Pancreas (tissue), 10 donors: ENCODE measurements around the gene PDE6G. TPM values are rescaled to one million over a fixed set of nuclear protein-coding genes. Genes with fewer than 3 reads are reported as not detected.
A peak's percentile ranks its signal among the peaks of the same experiment; 100 is the strongest.

Source experiments
- ATAC-seq, 4 donors: fragments of 200-7000 bp; cut with Tn5 transposase; one replicate each; pipeline versions ENCODE4 v1.8.0 to v1.9.1; 2020; ENCODE audit warnings: mild to moderate bottlenecking in 4 of 4, moderate library complexity in 4 of 4
- DNase-seq, 6 donors: peaks; one replicate each; pipeline ENCODE4 v3.0.0-alpha.2; 2020
- FAIRE-seq: peaks from 2 replicates; lab custom pipeline; 2012; peaks lifted over from hg19 to GRCh38; lab: Jason Lieb, UNC
- H3K27ac ChIP-seq, 4 donors: fragments of 200-600 bp; sonication (generic); 1 replicate in 3 of 4; 2 replicates in 1 of 4; pipeline versions ENCODE4 v1.5.0 to v1.8.0; 2020
- H3K27me3 ChIP-seq, 4 donors: fragments of 200-600 bp; one replicate each; pipeline ENCODE4 v1.8.0; 2021
- H3K36me3 ChIP-seq, 3 donors: fragments of 200-600 bp; sonication (generic) in 1 of 3; one replicate each; pipeline versions ENCODE4 v1.5.0 to v1.8.0; 2020 to 2021
- H3K4me1 ChIP-seq, 3 donors: fragments of 200-600 bp; one replicate each; pipeline ENCODE4 v1.8.0; 2021
- H3K4me3 ChIP-seq, 4 donors: fragments of 200-600 bp; sonication (generic) in 2 of 4; one replicate each; pipeline versions ENCODE4 v1.5.0 to v1.8.0; 2020 to 2021
- H3K9me3 ChIP-seq, 4 donors: fragments of 200-600 bp; one replicate each; pipeline ENCODE4 v1.8.0; 2021
- CTCF ChIP-seq, 4 donors: fragments of 200-600 bp; sonication (generic) in 3 of 4; IDR thresholded peaks; one replicate each; pipeline versions ENCODE4 v1.5.0 to v1.8.0; 2021; ENCODE audit warnings: antibody characterized with exemption in 4 of 4
- WGBS, 2 donors: extraction: QIAGEN DNeasy Blood & Tissue Kit; methylation state at CpG; one replicate each; pipeline ENCODE4 v1.1.7; 2013; 5-methylcytosine and 5-hydroxymethylcytosine counted together
- intact Hi-C, 3 donors: fragments of 100-400 bp; cut with DNase I; formaldehyde crosslinking; loops; one replicate each; pipeline versions ENCODE4 v1.11.1 to v1.14.2; 2022
- polyA plus RNA-seq, 2 donors: library from polyadenylated mRNA; stranded (reverse); fragments of 200-250 nt; gene quantifications; one replicate each; pipeline ENCODE4 v1.2.3, GENCODE V29; 2013
- total RNA-seq, 6 donors: library from RNA; stranded (reverse); fragmentation: NEBNext Ultra II Directional in 4 of 6; extraction: Animal tissue kit (Norgen Biotek cat#: 25700) in 4 of 6; gene quantifications; one replicate each; pipeline versions ENCODE4 v1.2.1 to v1.2.4, GENCODE V29; 2021 to 2023
- donor health status: healthy with polysubstance abuse.
- donor health status: DM: no; HTN: no; CAD: no; lungs with moderate emphysema.
- donor health status: DM: no; HTN: no; CAD: no.
- donor health status: control.
- donor health status: control.
- donor health status: Bipolar disorder and iron deficiency.
- donor health status: DM: yes; HTN: yes; CAD: no.
- donor health status: DM: no; HTN: no; CAD: no.
- donor health status: DM: no; HTN: no; CAD: no.
- donor health status: DM: yes; HTN: yes; CAD: no.

Gene PDE6G
- total and polyA plus RNA-seq, 8 donors = 0.31 to 0.49 (median 0.42) TPM; not detected in 4

GRCh38 chr17:81683208-81683583 lies 26.9 kb upstream of the PDE6G start:
- intact Hi-C loops = no loop called here
- H3K9me3 ChIP-seq = no peaks in the 10 kb centered on the region
- FAIRE-seq = no peak
- H3K4me1 ChIP-seq = peaks cover 10 to 19% (median 13%) of the 10 kb centered on the region in 3 donors
- WGBS, 2 donors = 1% methylated on average over 37 of the region's 37 CpGs
- no peak for TF ChIP-seq CTCF (IDR thresholded peaks at IDR 0.05)
- H3K27ac ChIP-seq = peak overlapping the region; percentile 20 to 76 (median 65)
- H3K36me3 ChIP-seq = peaks cover 0 to 17% (median 11%) of the 10 kb centered on the region in 3 donors
- peak in 3 of 4 donors; percentile 12 to 33 (median 29) for ATAC-seq
- no peak for DNase-seq
- H3K4me3 ChIP-seq = peak overlapping the region; percentile 81 to 99 (median 97)
- no peaks in the 10 kb centered on the region for H3K27me3 ChIP-seq

GRCh38 chr17:81682565-81683207 lies 26.3 kb upstream of the PDE6G start:
- intact Hi-C loops = no loop called here
- FAIRE-seq (no peak), DNase-seq (no peak), ATAC-seq (no peak)
- H3K27me3 ChIP-seq = no peaks in the 10 kb centered on the region
- peaks cover 10 to 19% (median 13%) of the 10 kb centered on the region in 3 donors for H3K4me1 ChIP-seq
- TF ChIP-seq CTCF (IDR thresholded peaks at IDR 0.05) = no peak
- H3K4me3 ChIP-seq = peak overlapping the region; percentile 81 to 99 (median 97)
- H3K9me3 ChIP-seq = no peaks in the 10 kb centered on the region
- peak overlapping the region in 2 of 4 donors; percentile 20 to 76 for H3K27ac ChIP-seq
- peaks cover 0 to 14% (median 7%) of the 10 kb centered on the region in 3 donors for H3K36me3 ChIP-seq
- 28 to 33% methylated on average over 19 of the region's 19 CpGs for WGBS, 2 donors

- 56 to 59% methylated on average over 17 of the region's 17 CpGs for WGBS, 2 donors
- peaks cover 0 to 6% (median 0%) of the 10 kb centered on the region in 3 donors for H3K36me3 ChIP-seq
- intact Hi-C loops = no loop called here
- no peaks in the 10 kb centered on the region for H3K9me3 ChIP-seq
- H3K4me1 ChIP-seq = peaks cover 10 to 19% (median 13%) of the 10 kb centered on the region in 3 donors
- FAIRE-seq = no peak
- no peaks in the 10 kb centered on the region for H3K27me3 ChIP-seq
- TF ChIP-seq CTCF (IDR thresholded peaks at IDR 0.05) = no peak
- peak in 1 of 4 donors; percentile 9 for ATAC-seq
- peak overlapping the region in 2 of 4 donors; percentile 0 to 24 for H3K27ac ChIP-seq
- peak in 4 of 6 donors; percentile 48 to 76 (median 62) for DNase-seq
- H3K4me3 ChIP-seq = no peak overlapping the region
Observed at GRCh38 chr17:81681672-81682071, 25.3 kb upstream of the PDE6G start.

DNA sequence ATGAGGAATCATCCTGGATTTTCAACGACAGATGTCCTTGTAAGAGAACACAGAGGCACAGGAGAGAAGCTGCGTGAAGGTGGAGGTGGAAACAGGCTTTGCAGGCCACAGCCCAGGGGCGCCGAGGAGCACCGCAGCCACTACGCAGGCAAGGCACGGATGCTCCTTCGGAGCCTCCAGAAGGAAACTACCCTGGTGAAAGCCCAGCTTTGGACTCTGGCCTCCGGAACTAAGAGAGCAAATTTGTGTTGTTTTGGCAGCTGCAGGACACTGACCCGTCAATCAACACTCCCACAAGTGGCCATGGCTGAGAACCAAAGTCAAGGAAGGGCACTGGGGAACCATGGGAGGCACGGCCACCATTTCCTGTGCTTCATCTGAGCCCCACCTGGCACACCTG lies 23.8 kb upstream of the PDE6G start:
- Histone ChIP-seq H3K36me3 (no peaks in the 10 kb centered on the region), H3K4me3 (no peak overlapping the region), H3K27ac (no peak overlapping the region), H3K9me3 (no peaks in the 10 kb centered on the region), H3K4me1 (peaks cover 6 to 15% (median 10%) of the 10 kb centered on the region in 3 donors), H3K27me3 (no peaks in the 10 kb centered on the region)
- intact Hi-C loops = no loop called here
- 82 to 89% methylated on average over 11 of the region's 11 CpGs for WGBS, 2 donors
- FAIRE-seq (no peak), DNase-seq (no peak), ATAC-seq (no peak)
- TF ChIP-seq CTCF (IDR thresholded peaks at IDR 0.05) = no peak

DNA sequence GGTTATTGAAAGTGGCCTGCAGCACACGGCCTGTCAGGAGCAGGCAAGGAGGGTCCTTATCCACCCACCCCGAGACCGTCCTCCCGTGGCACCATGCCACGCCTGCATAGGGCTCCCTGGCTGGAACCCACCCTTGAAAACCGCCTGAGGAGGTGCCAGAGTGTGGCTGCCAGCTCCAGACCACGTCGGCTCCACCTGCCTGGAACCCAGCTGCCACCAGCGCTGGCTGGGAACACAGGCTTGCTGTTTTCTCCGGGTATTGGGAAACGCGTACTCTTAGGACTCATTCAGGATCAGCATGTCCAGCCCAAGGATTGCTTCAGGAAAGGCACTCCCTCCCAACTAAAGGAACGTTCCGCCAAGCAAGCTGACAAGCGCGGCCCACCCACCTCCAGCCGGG lies 20.6 kb upstream of the PDE6G start:
- TF ChIP-seq CTCF (IDR thresholded peaks at IDR 0.05) = no peak
- Histone ChIP-seq H3K9me3 (no peaks in the 10 kb centered on the region), H3K36me3 (peaks cover 0 to 12% (median 7%) of the 10 kb centered on the region in 3 donors), H3K27ac (no peak overlapping the region), H3K4me1 (no peaks in the 10 kb centered on the region), H3K4me3 (no peak overlapping the region), H3K27me3 (no peaks in the 10 kb centered on the region)
- intact Hi-C loops = no loop called here
- ATAC-seq = peak in 2 of 4 donors; percentile 5 to 20
- no peak for FAIRE-seq
- WGBS, 2 donors = 82 to 84% methylated on average over 17 of the region's 17 CpGs
- peak in 1 of 6 donors; percentile 73 for DNase-seq
